HuH-7.5 (cell line): Measurements from ENCODE around the gene ADAMTS12.
"Not testable (repeated sequence)": the region's sequence is repeated elsewhere in the genome, so short reads cannot be mapped to it uniquely, and the experiment has no call there.

Source experiments
- DNase-seq: peaks from one replicate; pipeline ENCODE4 v3.0.0; 2011; ENCODE audit warnings: low spot score

ADAMTS12 gene

GRCh38 chr5:33524476-33524875, 367.3 kb downstream of the ADAMTS12 start:
- no peak for DNase-seq

DNA sequence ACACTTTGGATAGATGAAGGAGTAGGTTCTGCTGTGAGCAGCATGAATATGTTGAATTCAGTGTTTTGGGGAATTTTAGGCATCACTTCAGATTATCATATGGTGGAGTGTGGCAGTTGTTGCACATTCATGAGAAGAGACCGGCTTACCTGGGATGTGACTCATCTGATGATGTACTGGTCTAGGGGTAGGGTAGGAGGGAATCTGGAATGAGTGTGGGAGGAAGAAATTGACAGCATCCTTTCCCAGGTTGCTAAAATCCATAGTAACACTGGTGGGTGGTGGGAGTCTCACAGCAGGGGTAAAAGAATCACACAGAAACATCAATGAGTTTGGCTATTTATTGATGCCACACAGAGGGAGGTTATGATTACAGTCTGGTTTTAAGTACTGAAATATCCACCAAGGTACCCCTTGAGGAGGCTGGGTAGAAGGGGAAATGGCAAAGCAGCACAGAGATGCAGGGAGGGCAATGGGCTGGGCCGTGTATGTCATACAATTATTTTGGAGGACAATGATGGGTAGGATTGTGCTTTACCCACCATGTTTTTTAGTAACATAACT, 368.5 kb downstream of the ADAMTS12 start:
- no peak for DNase-seq

- no peak for DNase-seq
Observed at GRCh38 chr5:33516421-33516820, 375.4 kb downstream of the ADAMTS12 start.

GRCh38 chr5:33515366-33515765, 376.4 kb downstream of the ADAMTS12 start:
- DNase-seq: not testable (repeated sequence)

GRCh38 chr5:33513462-33514185, 378.2 kb downstream of the ADAMTS12 start:
- no peak for DNase-seq

DNA sequence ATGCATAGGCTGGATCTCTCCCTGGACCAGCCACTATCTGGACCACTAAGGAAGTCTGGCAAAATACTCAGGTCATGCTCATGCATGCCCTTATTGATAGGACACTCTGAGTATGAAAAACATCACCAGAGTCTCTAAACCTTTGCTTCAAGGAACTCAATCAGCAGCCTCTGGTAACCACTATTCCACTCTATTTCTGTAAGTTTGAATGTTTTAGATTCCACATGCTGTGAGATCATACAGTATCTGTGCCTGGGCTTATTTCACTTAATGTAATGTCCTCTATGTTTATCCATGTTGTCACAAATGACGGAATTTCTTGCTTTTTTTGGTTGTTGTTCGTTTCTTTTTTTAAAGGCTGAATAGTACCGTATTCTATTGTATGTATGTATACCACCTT, 382.8 kb downstream of the ADAMTS12 start:
- no peak for DNase-seq

GRCh38 chr5:33507426-33507825, 384.4 kb downstream of the ADAMTS12 start:
- DNase-seq: no peak

DNA sequence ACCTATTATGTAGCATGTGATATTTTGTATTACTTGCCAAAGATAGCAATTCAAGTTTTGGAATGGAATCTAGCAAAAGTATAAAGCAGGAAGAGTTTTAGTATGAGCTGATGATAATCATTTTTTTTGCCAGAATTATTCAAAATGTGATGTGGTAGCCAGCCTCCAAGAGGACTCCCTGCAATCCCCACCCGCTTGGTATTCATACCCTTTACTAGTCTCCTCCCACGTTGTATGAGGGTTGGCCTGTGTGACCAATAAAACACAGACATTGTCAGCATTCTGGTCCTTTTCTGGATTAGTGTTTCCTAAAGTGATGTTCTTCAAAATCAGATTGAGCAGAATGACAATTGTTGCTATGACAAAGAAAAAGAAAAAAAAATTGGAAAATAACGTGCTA, 387.2 kb downstream of the ADAMTS12 start:
- no peak for DNase-seq

DNA sequence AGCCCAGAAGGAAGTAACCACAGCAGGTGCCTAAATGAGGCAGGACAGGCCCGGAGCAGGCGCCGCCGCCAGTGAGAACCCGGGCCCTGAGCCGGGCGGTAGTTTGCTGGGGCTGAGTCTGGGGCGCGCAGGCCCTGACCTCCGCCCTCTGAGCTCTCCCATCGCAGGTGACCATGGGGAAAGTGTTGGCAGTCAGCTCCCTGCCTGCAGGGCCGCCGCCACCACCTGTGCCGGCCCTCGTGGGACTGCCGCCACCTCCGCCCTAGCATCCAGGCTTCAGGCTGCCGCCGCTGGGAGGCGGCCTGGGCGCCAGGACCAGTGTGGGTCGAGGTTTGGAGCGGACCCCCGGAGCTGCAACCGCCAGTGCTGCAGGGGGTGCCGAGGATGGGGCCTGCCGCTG, 389.9 kb downstream of the ADAMTS12 start:
- no peak for DNase-seq

- no peak for DNase-seq
Observed at GRCh38 chr5:33501260-33501659, 390.5 kb downstream of the ADAMTS12 start.

DNA sequence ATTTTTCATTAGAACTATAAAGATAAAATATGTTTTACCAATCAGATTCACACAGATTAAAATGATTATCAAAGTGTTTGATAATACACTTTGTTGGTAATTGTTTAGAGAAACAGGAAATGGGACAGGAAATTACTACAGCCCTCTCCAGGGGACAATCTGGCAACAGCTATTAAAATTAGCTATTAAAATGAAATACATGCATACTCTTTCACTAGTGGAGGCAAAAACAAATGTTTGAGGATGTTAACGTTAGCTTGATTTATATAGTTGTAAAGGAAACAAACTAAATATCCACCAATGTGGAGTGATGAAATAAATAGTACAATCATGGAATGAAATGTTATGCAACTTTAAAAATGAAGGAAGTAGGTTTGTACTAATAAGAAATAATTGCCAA, 397.3 kb downstream of the ADAMTS12 start:
- no peak for DNase-seq

GRCh38 chr5:33491941-33492340, 399.8 kb downstream of the ADAMTS12 start:
- no peak for DNase-seq

DNA sequence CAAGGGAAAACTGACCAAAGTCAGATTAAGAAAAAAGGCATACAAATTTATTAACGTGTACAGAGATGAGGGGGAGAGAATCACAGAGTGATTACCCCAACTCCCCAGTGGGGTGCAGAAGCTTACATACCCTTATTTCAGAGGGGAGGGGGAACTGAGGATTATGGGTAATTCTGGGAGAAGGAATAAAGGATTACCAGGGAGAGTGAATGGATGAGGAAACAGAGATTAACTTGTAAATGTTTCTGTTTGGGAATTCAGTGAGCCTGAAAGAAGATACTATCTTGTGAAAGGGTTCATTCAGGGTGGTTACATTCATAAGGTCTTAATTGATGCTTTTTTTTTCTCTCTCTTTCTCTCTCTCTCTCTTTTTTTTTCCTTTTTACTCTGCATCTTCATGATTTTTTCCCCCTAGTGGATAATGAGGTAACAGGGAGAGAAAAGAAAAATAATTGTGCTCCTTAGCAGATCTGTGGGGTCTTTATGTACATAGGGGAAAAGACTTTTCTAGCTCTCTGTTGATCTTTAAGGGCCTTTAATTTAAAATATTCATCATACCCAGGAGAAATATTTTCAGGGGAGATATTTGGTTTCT, 401.6 kb downstream of the ADAMTS12 start:
- DNase-seq: no peak

- DNase-seq: no peak
Observed at GRCh38 chr5:33489481-33490067, 402.2 kb downstream of the ADAMTS12 start.

GRCh38 chr5:33488558-33489355, 403.0 kb downstream of the ADAMTS12 start:
- DNase-seq: no peak

- no peak for DNase-seq
Observed at GRCh38 chr5:33487236-33487635, 404.6 kb downstream of the ADAMTS12 start.

DNA sequence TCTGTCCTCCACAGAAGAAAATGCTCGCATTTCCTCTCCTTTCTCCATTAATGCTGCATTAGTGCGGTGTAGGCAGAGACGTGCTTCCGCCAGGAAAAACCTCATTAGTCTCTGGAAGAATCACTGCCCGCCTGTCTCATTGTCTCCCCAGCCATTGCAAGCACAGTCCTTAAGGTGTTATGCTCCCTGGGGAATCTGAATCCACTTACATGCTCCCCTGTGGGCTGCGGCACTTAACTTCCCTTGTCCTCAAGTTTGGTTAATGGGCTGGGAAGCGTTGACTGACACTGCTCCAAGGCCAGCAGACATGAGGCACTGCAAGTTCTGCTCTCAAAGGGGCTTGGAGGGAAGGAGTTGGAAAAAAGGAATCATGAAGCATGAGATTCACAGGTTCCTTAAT, 409.5 kb downstream of the ADAMTS12 start:
- DNase-seq: no peak

GRCh38 chr5:33480876-33481275, 410.9 kb downstream of the ADAMTS12 start:
- no peak for DNase-seq

- DNase-seq: no peak
Observed at GRCh38 chr5:33479311-33479710, 412.5 kb downstream of the ADAMTS12 start.

- no peak for DNase-seq
Observed at GRCh38 chr5:33477816-33478215, 414.0 kb downstream of the ADAMTS12 start.

GRCh38 chr5:33476992-33477391, 414.8 kb downstream of the ADAMTS12 start:
- no peak for DNase-seq

DNA sequence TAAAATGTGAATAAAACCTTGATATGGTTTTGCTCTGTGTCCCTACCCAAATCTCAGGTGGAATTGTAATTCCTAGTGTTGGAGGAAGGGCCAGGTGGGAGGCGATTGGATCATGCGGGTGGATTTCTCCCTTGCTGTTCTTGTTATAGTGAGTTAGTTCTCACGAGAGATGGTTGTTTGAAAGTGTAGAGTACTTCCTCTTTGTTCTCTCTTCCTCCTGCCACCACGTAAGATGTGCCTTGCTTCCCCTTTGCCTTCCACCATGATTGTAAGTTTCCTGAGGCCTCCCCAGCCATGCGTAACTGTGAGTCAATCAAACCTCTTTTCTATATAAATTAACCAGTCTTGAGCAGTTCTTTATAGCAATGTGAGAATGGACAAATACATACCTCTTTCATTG, 416.1 kb downstream of the ADAMTS12 start:
- DNase-seq: no peak
